ENCODE data around the gene MYL6. TPM values are rescaled to one million over a fixed set of nuclear protein-coding genes. Genes with fewer than 3 reads are reported as not detected.

The MYL6 gene
- total and polyA plus RNA-seq, 9 of the 15 experiments (the other 6 are each of a cell fraction or from before 2014, with no cell fraction given): 557 to 1,664 (median 958) TPM

DNA sequence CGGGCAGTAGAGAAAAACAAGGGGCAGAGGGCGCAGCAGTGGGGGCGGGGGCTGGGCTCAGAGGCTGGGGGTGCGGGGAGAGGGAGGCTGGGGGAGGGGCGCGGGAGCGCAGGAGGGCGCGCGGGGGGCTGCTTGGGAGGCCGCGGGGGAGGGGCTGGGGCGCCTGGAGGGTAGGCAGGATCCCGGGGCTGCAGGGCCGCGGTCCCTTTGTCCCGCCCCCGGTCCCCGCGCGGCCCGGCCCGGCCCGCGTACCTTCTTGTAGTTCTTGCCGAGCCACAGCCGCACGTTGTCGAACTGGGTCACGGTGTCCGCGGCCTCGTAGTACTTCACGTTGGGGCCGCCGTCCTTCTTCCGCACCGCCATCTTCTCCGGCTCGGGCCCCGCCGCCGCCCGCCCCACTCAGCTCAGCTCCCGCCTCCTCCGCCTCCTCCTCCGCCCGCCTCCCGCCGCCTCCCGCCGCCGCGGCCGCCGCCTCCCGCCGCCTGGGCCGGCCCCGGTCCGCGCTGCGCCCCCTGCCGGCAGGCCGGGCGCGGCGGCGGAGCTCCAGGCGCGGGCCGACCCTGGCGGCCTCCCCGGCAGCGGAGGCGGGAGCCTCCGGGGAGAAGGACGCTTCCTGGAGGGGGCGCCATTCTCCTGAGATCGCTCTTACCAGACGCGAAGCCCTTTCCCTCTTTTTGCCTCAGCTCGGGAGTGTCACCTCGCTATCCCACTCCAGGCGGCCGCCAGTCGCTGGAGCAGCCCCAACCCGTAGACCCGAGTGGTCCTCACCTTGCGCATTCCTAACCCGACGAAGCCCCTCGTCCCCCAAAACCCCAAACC lies 31.1 kb downstream of the MYL6 start, which contains the start of gene SMARCC2:
TSS of gene SMARCC2 (minus strand) at position 385 of the 819 bp plus-strand sequence. CDS start at position 363, 22 bp downstream.
- BruUV-seq (replicated peaks): no TSS peak
- in situ Hi-C loops (cut with MboI) (loop anchor here (5.0 kb wide), 1 partner anchor 62 kb away; the partner anchor contains the start of gene ESYT1), intact Hi-C loops (cut with micrococcal nuclease) (loop anchor here (1.0 kb wide), 1 partner anchor 63 kb away; no protein-coding TSS in a partner anchor)
- H3K9ac ChIP-seq (ENCODE audit: insufficient read depth in 1 of 2, low read depth in 2 of 2, low read length in 2 of 2): peak within 1 kb of the TSS; percentile 84 to 96
- ChIA-PET CTCF (ENCODE audit: low intra/inter-chr PET ratio) (interaction anchor here (0.7 to 2.9 kb wide), 11 partner anchors 33 to 451 kb away, joined by 3 to 36 read pairs (median 5); partner anchors contain the start of genes ANKRD52, GDF11, NABP2 and RNF41), POLR2A (interaction anchor here (0.6 to 5.9 kb wide), 29 partner anchors 9 to 862 kb away, joined by 3 to 54 read pairs (median 4); partner anchors contain the start of genes COQ10A, ESYT1, MYL6 and RNF41)
- DNase-seq (ENCODE audit: extremely low read depth in 1 of 4, low spot score in 3 of 4) (peak; percentile 94 to 95 (median 94)), ATAC-seq (peak; percentile 89), FAIRE-seq (peak; percentile 44)
- no peaks in the 10 kb centered on the region for H3K27me3 ChIP-seq (ENCODE audit: control insufficient read depth in 2 of 2, insufficient read depth in 2 of 2, low read length in 2 of 2)
- peak within 1 kb of the TSS; percentile 95 for H3K4me2 ChIP-seq (ENCODE audit: insufficient read depth, low read length)
- WGBS (ENCODE audit: insufficient coverage, low coverage, missing lambda C conversion rate): under 1% methylated on average over 25 of the region's 93 CpGs
- H3K27ac ChIP-seq (ENCODE audit: extremely low read depth, low read depth, low read length): peak within 1 kb of the TSS; percentile 88
- peak within 1 kb of the TSS; percentile 98 for H2AFZ ChIP-seq (ENCODE audit: low read depth, low read length)
- H3K79me2 ChIP-seq (ENCODE audit: control insufficient read depth, insufficient read depth, low read length): peaks cover 42% of the 10 kb centered on the region
- H4K20me1 ChIP-seq (replicated peaks; ENCODE audit: control insufficient read depth, insufficient read depth, low read length): no peaks in the 10 kb centered on the region
- H3K4me1 ChIP-seq (replicated peaks in 1 of 2; ENCODE audit: control insufficient read depth in 2 of 2, insufficient read depth in 2 of 2, low read length in 2 of 2): peaks cover 4 to 16% of the 10 kb centered on the region in 2 experiments; a peak in 3 of 5 replicates
- peak within 1 kb of the TSS; percentile 85 for H3K4me3 ChIP-seq
- H3K36me3 ChIP-seq (ENCODE audit: control insufficient read depth, insufficient read depth, low read length): peaks cover 30% of the 10 kb centered on the region
- H3K9me1 ChIP-seq (ENCODE audit: control insufficient read depth, insufficient read depth, low read length): no peaks in the 10 kb centered on the region
- H3K9me3 ChIP-seq (replicated peaks; ENCODE audit: control insufficient read depth, insufficient read depth, low read depth, low read length): no peaks in the 10 kb centered on the region
- peak; percentile 97 for TF ChIP-seq RB1 (IDR thresholded peaks at IDR 0.05; ENCODE audit: low read depth)
- TF ChIP-seq, protein P1, sequence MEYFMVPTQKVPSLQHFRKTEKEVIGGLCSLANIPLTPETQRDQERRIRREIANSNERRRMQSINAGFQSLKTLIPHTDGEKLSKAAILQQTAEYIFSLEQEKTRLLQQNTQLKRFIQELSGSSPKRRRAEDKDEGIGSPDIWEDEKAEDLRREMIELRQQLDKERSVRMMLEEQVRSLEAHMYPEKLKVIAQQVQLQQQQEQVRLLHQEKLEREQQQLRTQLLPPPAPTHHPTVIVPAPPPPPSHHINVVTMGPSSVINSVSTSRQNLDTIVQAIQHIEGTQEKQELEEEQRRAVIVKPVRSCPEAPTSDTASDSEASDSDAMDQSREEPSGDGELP (CRISPR knock-in tag; IDR thresholded peaks at IDR 0.05; ENCODE audit: borderline replicate concordance): peak; percentile 12; the same call in 1 of the 2 replicates
- TF ChIP-seq SMAD2 (IDR thresholded peaks at IDR 0.05; ENCODE audit: low read depth, low read length): no peak
- no peak for TF ChIP-seq PPARD (CRISPR knock-in tag; IDR thresholded peaks at IDR 0.05)
- TF ChIP-seq CC2D1A (IDR thresholded peaks at IDR 0.05): no peak; the same call in 1 of the 2 replicates
- TF ChIP-seq POLR2G (IDR thresholded peaks at IDR 0.05; ENCODE audit: low read depth, low read length): peak; percentile 85
- peak; percentile 37 for TF ChIP-seq NEUROD1 (IDR thresholded peaks at IDR 0.05; ENCODE audit: borderline replicate concordance, low read depth, low read length, partially characterized antibody)
- no peak for TF ChIP-seq SIRT6 (IDR thresholded peaks at IDR 0.05; ENCODE audit: low read depth, low read length)
- TF ChIP-seq TCFL5 (CRISPR knock-in tag; conservative IDR thresholded peaks at IDR 0.05): no peak
- TF ChIP-seq ZNF79 (CRISPR knock-in tag; IDR thresholded peaks at IDR 0.05; ENCODE audit: low read depth): no peak
- TF ChIP-seq NR2F6 (CRISPR knock-in tag; IDR thresholded peaks at IDR 0.05): no peak
- TF ChIP-seq MAFF (IDR thresholded peaks at IDR 0.05; ENCODE audit: low read length): no peak
- TF ChIP-seq PTRF (tag; IDR thresholded peaks at IDR 0.05): no peak
- no peak for TF ChIP-seq GABPB2 (CRISPR knock-in tag; conservative IDR thresholded peaks at IDR 0.05)
- no peak for TF ChIP-seq SMARCC2 (IDR thresholded peaks at IDR 0.05; ENCODE audit: low read depth)
- TF ChIP-seq GATAD2B (IDR thresholded peaks at IDR 0.05; ENCODE audit: borderline replicate concordance): peak; percentile 64; the same call in 1 of the 2 replicates
- TF ChIP-seq, protein P2, sequence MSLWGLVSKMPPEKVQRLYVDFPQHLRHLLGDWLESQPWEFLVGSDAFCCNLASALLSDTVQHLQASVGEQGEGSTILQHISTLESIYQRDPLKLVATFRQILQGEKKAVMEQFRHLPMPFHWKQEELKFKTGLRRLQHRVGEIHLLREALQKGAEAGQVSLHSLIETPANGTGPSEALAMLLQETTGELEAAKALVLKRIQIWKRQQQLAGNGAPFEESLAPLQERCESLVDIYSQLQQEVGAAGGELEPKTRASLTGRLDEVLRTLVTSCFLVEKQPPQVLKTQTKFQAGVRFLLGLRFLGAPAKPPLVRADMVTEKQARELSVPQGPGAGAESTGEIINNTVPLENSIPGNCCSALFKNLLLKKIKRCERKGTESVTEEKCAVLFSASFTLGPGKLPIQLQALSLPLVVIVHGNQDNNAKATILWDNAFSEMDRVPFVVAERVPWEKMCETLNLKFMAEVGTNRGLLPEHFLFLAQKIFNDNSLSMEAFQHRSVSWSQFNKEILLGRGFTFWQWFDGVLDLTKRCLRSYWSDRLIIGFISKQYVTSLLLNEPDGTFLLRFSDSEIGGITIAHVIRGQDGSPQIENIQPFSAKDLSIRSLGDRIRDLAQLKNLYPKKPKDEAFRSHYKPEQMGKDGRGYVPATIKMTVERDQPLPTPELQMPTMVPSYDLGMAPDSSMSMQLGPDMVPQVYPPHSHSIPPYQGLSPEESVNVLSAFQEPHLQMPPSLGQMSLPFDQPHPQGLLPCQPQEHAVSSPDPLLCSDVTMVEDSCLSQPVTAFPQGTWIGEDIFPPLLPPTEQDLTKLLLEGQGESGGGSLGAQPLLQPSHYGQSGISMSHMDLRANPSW (CRISPR knock-in tag; IDR thresholded peaks at IDR 0.05): no peak

Data from K562 (cell line).